Fibroblast of pulmonary artery (primary cell): ENCODE data around the gene RARA.
A peak's percentile ranks its signal among the peaks of the same experiment; 100 is the strongest.

Experiments used
- DNase-seq: peaks from one replicate; pipeline ENCODE4 v3.0.0-alpha.2; 2010; ENCODE audit warnings: low read depth
- H3K4me3 ChIP-seq: replicated peaks from 2 replicates; pipeline ENCODE4 v1.5.1; 2011; ENCODE audit warnings: low read depth, mild to moderate bottlenecking, control low read depth, low read length, moderate library complexity
- CTCF ChIP-seq: IDR thresholded peaks from 2 replicates; pipeline ENCODE4 v1.5.1; 2011; ENCODE audit warnings: mild to moderate bottlenecking, control low read depth, low read length, inconsistent platforms; ENCODE audit errors: missing control alignments

The RARA gene

DNA sequence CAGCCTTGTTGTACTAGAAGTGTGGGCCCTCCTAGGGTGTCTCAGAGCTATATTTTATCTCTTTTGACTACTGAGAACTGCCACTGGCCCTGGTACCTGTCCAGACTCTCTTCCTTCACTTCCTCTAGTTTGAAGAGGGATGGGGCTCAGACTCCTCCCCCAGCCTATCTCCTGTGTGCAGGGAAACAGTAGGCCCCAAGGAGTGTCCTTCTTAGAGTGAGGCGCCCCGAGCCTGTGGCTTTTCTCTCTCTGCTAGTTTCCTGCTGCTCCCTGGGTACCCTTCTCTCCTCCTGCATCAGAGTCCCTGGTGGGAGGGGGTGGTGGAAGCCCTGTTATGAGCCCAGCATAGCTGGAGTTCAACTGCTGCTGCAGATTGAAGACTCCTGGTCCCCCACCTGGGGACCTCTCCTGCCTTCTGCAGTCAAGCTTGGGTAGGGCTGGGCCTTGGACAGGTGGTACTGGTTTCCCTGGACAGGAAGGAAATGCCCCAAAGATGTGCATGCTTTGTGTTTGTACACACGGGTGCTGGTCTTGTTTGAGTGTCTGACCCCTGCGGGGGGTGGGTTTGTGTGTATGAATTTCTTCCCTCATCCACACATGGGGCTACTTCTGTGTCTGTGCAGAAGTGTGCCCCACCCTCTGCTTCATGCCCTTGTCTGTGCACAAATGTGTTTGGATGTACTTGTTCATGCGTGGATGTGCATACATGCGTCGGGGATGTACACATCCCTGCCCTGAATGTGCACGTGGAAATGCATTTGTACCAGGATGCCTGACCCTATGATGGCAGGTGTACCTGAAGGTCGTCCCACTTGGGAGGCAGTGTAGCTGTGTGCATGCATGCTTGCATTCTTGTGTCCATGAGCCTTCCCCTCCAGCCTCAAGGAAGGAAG is 6.9 kb downstream of the RARA start:
- DNase-seq = no peak
- no peak for TF ChIP-seq CTCF
- H3K4me3 ChIP-seq = no peak overlapping the region

DNA sequence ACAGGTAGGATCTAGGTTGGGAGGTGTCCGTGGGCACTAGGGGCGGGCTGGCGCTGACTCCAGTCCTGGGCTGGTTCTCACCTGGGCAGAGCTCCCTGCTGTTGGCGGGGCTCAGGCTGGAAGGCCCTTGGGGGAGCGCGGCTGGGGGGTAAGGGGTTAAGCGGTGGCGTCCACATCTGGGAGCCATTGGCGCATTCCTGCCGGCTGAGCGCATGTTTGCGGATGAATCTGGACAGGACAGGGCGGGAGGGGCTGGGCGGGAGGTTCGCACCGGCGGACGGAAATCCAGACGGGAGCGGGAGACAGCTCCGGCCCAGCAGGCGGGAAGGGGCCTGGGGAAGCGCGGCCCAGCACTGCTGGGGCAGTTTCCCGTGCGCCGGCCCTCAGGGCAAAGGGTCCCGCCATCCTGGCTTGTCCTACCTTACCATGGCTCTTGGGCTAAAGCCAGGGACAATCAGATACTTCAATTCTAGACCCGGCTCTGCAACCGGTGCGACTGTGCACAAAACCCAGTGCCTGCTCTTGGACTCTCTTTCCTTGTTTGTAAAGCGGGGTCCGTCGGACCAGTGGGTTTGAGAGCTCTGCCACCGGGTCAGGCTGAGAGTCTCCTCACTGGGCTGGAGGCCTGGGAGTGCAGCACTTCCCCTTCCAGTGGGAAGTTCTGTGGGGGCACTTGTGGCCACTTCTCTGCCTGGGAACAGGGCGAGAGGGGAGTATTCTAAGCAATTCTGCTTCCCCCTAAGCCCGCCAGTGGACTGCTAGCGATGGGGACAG is 7.8 kb downstream of the RARA start:
- no peak for TF ChIP-seq CTCF
- DNase-seq = peak; percentile 76
- peak overlapping the region; percentile 96 for H3K4me3 ChIP-seq

DNA sequence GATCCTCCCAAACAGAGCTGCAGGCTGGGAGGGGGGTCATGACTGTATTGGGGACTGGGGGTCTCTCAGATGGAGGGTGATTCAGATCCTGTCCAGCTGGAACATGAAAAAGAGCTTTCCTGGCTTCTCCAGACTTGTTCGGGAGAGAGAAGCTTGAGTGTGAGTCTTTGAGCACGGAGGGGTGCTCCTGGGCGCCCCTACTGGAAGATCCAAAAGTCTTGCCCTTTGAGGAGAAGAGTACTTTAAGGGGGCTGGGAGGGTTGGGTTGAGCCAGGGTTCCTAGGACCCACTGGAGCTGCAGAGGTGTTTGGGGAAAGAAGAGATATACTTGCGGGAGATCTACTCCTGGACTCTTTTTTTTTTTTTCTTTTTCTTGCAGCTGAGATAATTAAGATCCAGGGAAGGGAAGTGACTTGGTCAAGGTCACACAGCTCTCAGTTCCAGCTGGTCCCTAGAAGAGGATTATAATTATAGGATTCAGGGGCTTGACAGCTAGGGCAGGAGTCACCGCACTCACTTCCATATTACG is 8.4 kb downstream of the RARA start:
- DNase-seq = peak; percentile 71
- H3K4me3 ChIP-seq = peak overlapping the region; percentile 96
- TF ChIP-seq CTCF = peak; percentile 65

DNA sequence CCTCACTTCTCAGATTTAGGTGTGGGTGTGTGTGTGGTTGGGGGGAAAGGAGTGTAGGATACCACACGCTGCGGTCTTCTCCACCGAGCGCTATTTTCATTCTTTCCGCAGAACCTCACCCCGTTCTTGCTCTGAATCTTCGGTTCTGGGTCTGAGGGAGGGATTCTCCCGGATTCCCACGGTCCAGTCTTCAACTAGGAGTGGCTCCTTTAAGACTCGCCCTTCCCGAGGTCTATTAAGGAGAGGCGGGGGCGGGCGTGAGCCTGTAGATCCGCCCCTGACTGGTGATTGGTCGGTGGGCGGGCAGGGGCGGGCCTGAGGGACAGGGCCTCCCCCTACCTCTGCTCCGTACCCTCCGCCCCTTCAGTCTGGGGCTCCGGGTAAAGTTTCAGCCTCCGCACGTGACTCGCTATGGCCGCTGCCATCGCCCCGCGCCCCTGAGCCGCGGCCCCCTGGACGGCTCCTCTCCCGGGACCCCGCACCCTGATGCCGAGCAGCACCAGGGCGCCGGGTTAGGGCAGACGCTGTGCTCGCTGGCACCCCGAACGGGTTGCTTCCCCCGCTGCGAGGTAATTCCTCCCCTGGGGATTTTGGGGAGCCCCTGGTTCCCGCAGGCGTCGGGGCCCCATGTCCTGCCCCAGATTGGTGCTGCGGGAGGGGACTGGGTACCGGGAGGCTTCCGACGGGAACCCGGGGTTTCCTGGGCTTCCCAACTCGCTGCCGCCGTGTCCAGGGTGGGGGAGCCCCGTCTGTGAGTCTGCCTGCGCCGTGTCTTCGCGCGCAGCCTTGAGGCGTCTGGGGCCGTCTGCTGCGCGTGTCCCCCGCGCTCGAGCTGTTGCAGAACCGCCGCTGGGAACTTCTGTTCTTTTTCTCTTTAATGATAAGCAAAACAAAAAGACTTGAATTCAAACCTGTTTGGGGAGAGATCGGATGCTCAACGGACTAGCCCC is 9.2 kb downstream of the RARA start:
- TF ChIP-seq CTCF = no peak
- peak overlapping the region; percentile 96 for H3K4me3 ChIP-seq
- DNase-seq = peak; percentile 96

GRCh38 chr17:40318830-40319391 is 9.9 kb downstream of the RARA start:
- no peak for DNase-seq
- H3K4me3 ChIP-seq = peak overlapping the region; percentile 96
- peak; percentile 20 for TF ChIP-seq CTCF
